Keratinocyte (primary cell): ENCODE measurements around the gene SNX15. TPM values are rescaled to one million over a fixed set of nuclear protein-coding genes. Genes with fewer than 3 reads are reported as not detected.

Source experiments
- DNase-seq: peaks from one replicate; pipeline ENCODE4 v3.0.0-alpha.2; 2011; ENCODE audit warnings: low read depth, missing footprints, low spot score
- FAIRE-seq: peaks from 2 replicates; lab custom pipeline; 2011; peaks lifted over from hg19 to GRCh38; lab: Jason Lieb, UNC
- H2AFZ ChIP-seq: 2 replicates; pipeline ENCODE4 v1.6.0; 2012; ENCODE audit warnings: low read length, control low read depth, inconsistent platforms; ENCODE audit not compliant: control insufficient read depth
- H3K27ac ChIP-seq: 2 replicates; pipeline ENCODE4 v1.5.1; 2011; ENCODE audit warnings: low read length; ENCODE audit not compliant: control insufficient read depth, insufficient read depth
- H3K27me3 ChIP-seq: 3 replicates; pipeline ENCODE4 v1.6.0; 2011; ENCODE audit warnings: low read length; ENCODE audit not compliant: control insufficient read depth, insufficient read depth; ENCODE audit errors: extremely low read depth
- H3K36me3 ChIP-seq, 2 experiments: 2 replicates in 1 of 2; 3 replicates in 1 of 2; pipeline ENCODE4 v1.5.1; 2011; ENCODE audit warnings: low read length in 2 of 2, mild to moderate bottlenecking in 1 of 2; ENCODE audit not compliant: control insufficient read depth in 2 of 2, insufficient read depth in 2 of 2; ENCODE audit errors: extremely low read depth in 1 of 2
- H3K4me1 ChIP-seq: 3 replicates; pipeline ENCODE4 v1.5.1; 2011; ENCODE audit warnings: low read length; ENCODE audit not compliant: control insufficient read depth, insufficient read depth; ENCODE audit errors: extremely low read depth
- H3K4me2 ChIP-seq: 3 replicates; pipeline ENCODE4 v1.6.0; 2011; ENCODE audit warnings: low read depth, low read length; ENCODE audit not compliant: control insufficient read depth, insufficient read depth; ENCODE audit errors: extremely low read depth
- H3K4me3 ChIP-seq, 3 experiments: fragments of 200-600 bp in 1 of 3; sonication (generic) in 1 of 3; 2 replicates in 2 of 3; 3 replicates in 1 of 3; pipeline ENCODE4 v1.5.1; 2011 to 2016; ENCODE audit warnings: low read length in 3 of 3, mild to moderate bottlenecking in 3 of 3, control low read depth in 2 of 3, inconsistent platforms in 1 of 3, low read depth in 1 of 3, mixed read lengths in 1 of 3, mixed run types in 1 of 3, moderate library complexity in 1 of 3; ENCODE audit not compliant: control insufficient read depth in 2 of 3, insufficient read depth in 2 of 3; ENCODE audit errors: extremely low read depth in 1 of 3
- H3K79me2 ChIP-seq: 2 replicates; pipeline ENCODE4 v1.6.0; 2012; ENCODE audit warnings: low read length; ENCODE audit not compliant: control insufficient read depth, insufficient read depth
- H3K9ac ChIP-seq: 3 replicates; pipeline ENCODE4 v1.6.0; 2011; ENCODE audit warnings: low read length; ENCODE audit not compliant: control insufficient read depth, insufficient read depth; ENCODE audit errors: extremely low read depth
- H3K9me1 ChIP-seq: 3 replicates; pipeline ENCODE4 v1.6.0; 2011; ENCODE audit warnings: low read length; ENCODE audit not compliant: control insufficient read depth, insufficient read depth; ENCODE audit errors: extremely low read depth
- H3K9me3 ChIP-seq: 2 replicates; pipeline ENCODE4 v1.5.1; 2012; ENCODE audit warnings: low read depth, low read length; ENCODE audit not compliant: control insufficient read depth
- H4K20me1 ChIP-seq: 3 replicates; pipeline ENCODE4 v1.6.0; 2011; ENCODE audit warnings: low read length; ENCODE audit not compliant: control insufficient read depth, insufficient read depth; ENCODE audit errors: extremely low read depth
- CTCF ChIP-seq, 3 experiments: IDR thresholded peaks in 1 of 3; conservative IDR thresholded peaks in 1 of 3; optimal IDR thresholded peaks in 1 of 3; 2 replicates in 2 of 3; 3 replicates in 1 of 3; pipeline versions ENCODE3 to v1.5.1; 2011; ENCODE audit warnings: low read length in 3 of 3, mild to moderate bottlenecking in 3 of 3, moderate library complexity in 2 of 3, control low read depth in 1 of 3, inconsistent platforms in 1 of 3; ENCODE audit not compliant: insufficient read depth in 2 of 3; ENCODE audit errors: extremely low read depth in 1 of 3
- EZH2 ChIP-seq: IDR thresholded peaks from one replicate; pipeline ENCODE4 v1.6.1; 2012; ENCODE audit warnings: inconsistent platforms, mild to moderate bottlenecking, low read length, moderate library complexity
- dilution Hi-C: fragments of 300-500 bp; cut with MboI; formaldehyde crosslinking; loops from one replicate; pipeline ENCODE4 v1.7.0; 2020; ENCODE audit warnings: low sequenced_read_pairs; ENCODE audit not compliant: extremely low pct_ligation_motif_present
- polyA plus RNA-seq, 5 experiments: library from polyadenylated mRNA; depleted of rRNA in 3 of 5; stranded (reverse) in 3 of 5; stranded (forward) in 1 of 5; unstranded in 1 of 5; fragments of >200 nt; gene quantifications; 1 replicate in 1 of 5; 2 replicates in 3 of 5; 3 replicates in 1 of 5; pipeline versions ENCODE4 v1.2.1 to v1.2.3, GENCODE V29; 2011 to 2012; ENCODE audit warnings: missing spikeins in 2 of 5, low read depth in 1 of 5, low replicate concordance in 1 of 5

SNX15 gene
- polyA plus RNA-seq, 1 donor (not counting 4 experiments of a cell fraction or from before 2014, with no cell fraction given) = 1.8 TPM

GRCh38 chr11:64987998-64988854 lies 39.0 kb upstream of the SNX15 start:
- no peak overlapping the region for H3K9ac ChIP-seq
- DNase-seq (no peak), FAIRE-seq (no peak)
- H3K36me3 ChIP-seq = no peaks in the 10 kb centered on the region
- no peak overlapping the region for H3K4me2 ChIP-seq
- dilution Hi-C loops = no loop called here
- H3K27ac ChIP-seq = no peak overlapping the region
- no peaks in the 10 kb centered on the region for H3K4me1 ChIP-seq
- no peak overlapping the region for H3K4me3 ChIP-seq
- no peaks in the 10 kb centered on the region for H3K27me3 ChIP-seq
- no peaks in the 10 kb centered on the region for H3K79me2 ChIP-seq
- H3K9me1 ChIP-seq = no peaks in the 10 kb centered on the region
- no peaks in the 10 kb centered on the region for H3K9me3 ChIP-seq
- H4K20me1 ChIP-seq = no peaks in the 10 kb centered on the region
- TF ChIP-seq CTCF (optimal IDR thresholded peaks at IDR 0.05 in 1 of 3, IDR thresholded peaks at IDR 0.05 in 1 of 3, conservative IDR thresholded peaks at IDR 0.05 in 1 of 3; ENCODE audit: extremely low read depth in 1 of 3, insufficient read depth in 2 of 3, low read length in 3 of 3) = no peak
- no peak for TF ChIP-seq EZH2
- no peak overlapping the region for H2AFZ ChIP-seq

GRCh38 chr11:64989416-64989815 lies 37.8 kb upstream of the SNX15 start:
- H3K27ac ChIP-seq = no peak overlapping the region
- FAIRE-seq (no peak), DNase-seq (no peak)
- H3K9me1 ChIP-seq = no peaks in the 10 kb centered on the region
- no peaks in the 10 kb centered on the region for H3K9me3 ChIP-seq
- no peaks in the 10 kb centered on the region for H3K27me3 ChIP-seq
- no peak overlapping the region for H3K4me2 ChIP-seq
- H3K9ac ChIP-seq = no peak overlapping the region
- no peaks in the 10 kb centered on the region for H3K4me1 ChIP-seq
- no peaks in the 10 kb centered on the region for H3K79me2 ChIP-seq
- dilution Hi-C loops = no loop called here
- H2AFZ ChIP-seq = no peak overlapping the region
- H4K20me1 ChIP-seq = no peaks in the 10 kb centered on the region
- H3K36me3 ChIP-seq = no peaks in the 10 kb centered on the region
- H3K4me3 ChIP-seq = no peak overlapping the region
- TF ChIP-seq CTCF (optimal IDR thresholded peaks at IDR 0.05 in 1 of 3, IDR thresholded peaks at IDR 0.05 in 1 of 3, conservative IDR thresholded peaks at IDR 0.05 in 1 of 3; ENCODE audit: extremely low read depth in 1 of 3, insufficient read depth in 2 of 3, low read length in 3 of 3) = no peak
- TF ChIP-seq EZH2 = no peak
